Testis (tissue), 5 donors: ENCODE data around the gene MACROD2. TPM values are rescaled to one million over a fixed set of nuclear protein-coding genes. Genes with fewer than 3 reads are reported as not detected.

Experiments
- DNase-seq: peaks from one replicate; pipeline ENCODE4 v3.0.0-alpha.2; 2019
- H3K27ac ChIP-seq, 2 donors: fragments of 200-600 bp; sonication (generic); one replicate each; pipeline ENCODE4 v1.5.1; 2019
- H3K27me3 ChIP-seq: fragments of 200-600 bp; sonication (generic); one replicate; pipeline ENCODE4 v1.5.1; 2019
- H3K36me3 ChIP-seq: fragments of 200-600 bp; sonication (generic); one replicate; pipeline ENCODE4 v1.5.1; 2017; ENCODE audit warnings: low read depth; ENCODE audit errors: missing control alignments
- H3K4me1 ChIP-seq: fragments of 200-600 bp; sonication (generic); one replicate; pipeline ENCODE4 v1.5.1; 2019
- H3K4me3 ChIP-seq, 2 donors: fragments of 200-600 bp; sonication (generic); one replicate each; pipeline ENCODE4 v1.5.1; 2017 to 2019
- H3K9me3 ChIP-seq: fragments of 200-600 bp; sonication (generic); one replicate; pipeline ENCODE4 v1.5.1; 2017
- POLR2A ChIP-seq: fragments of 450-650 bp; IDR thresholded peaks from one replicate; pipeline ENCODE4 v1.6.1; 2017; ENCODE audit warnings: antibody characterized with exemption, mild to moderate bottlenecking, moderate library complexity
- WGBS, 2 donors: methylation state at CpG; one replicate each; pipeline ENCODE4 v1.1.5; 2018; 5-methylcytosine and 5-hydroxymethylcytosine counted together
- intact Hi-C: fragments of 100-400 bp; cut with DNase I; formaldehyde crosslinking; loops from one replicate; pipeline ENCODE4 v1.15.1; 2023; ENCODE audit warnings: low total_unique reads
- long read RNA-seq, 2 donors: transcript quantifications; one replicate each; lab custom pipeline, GENCODE V29; 2026
- polyA plus RNA-seq: library from polyadenylated mRNA; stranded (reverse); fragments of 350-450 nt; fragmentation: Illumina TruSeq; extraction: RNeasy Lipid Tissue Mini Kit (QIAGEN cat#74804); gene quantifications from one replicate; pipeline ENCODE4 v1.2.3, GENCODE V29; 2014; ENCODE audit warnings: low read depth, low replicate concordance; ENCODE audit not compliant: insufficient read depth
- total RNA-seq, 2 donors: library from RNA; depleted of rRNA; stranded (reverse); fragments of >200 nt; gene quantifications; one replicate each; pipeline ENCODE4 v1.2.3, GENCODE V29; 2016
- TF ChIP-seq, protein P1 (sequence below), 3 experiments: fragments of 450-650 bp in 2 of 3; fragments of 200-600 bp in 1 of 3; sonication (generic) in 1 of 3; IDR thresholded peaks; one replicate each; pipeline ENCODE4 v1.5.1; 2016 to 2019; ENCODE audit warnings: antibody characterized with exemption in 3 of 3, mild to moderate bottlenecking in 2 of 3, moderate library complexity in 1 of 3

MACROD2 gene
- total RNA-seq (10 to 100 TPM; 16.8 to 20.6 TPM), polyA plus RNA-seq (12.6 TPM)
- long read RNA-seq, donor 1, result 0 reads
- long read RNA-seq, donor 2, result 0 reads

DNA sequence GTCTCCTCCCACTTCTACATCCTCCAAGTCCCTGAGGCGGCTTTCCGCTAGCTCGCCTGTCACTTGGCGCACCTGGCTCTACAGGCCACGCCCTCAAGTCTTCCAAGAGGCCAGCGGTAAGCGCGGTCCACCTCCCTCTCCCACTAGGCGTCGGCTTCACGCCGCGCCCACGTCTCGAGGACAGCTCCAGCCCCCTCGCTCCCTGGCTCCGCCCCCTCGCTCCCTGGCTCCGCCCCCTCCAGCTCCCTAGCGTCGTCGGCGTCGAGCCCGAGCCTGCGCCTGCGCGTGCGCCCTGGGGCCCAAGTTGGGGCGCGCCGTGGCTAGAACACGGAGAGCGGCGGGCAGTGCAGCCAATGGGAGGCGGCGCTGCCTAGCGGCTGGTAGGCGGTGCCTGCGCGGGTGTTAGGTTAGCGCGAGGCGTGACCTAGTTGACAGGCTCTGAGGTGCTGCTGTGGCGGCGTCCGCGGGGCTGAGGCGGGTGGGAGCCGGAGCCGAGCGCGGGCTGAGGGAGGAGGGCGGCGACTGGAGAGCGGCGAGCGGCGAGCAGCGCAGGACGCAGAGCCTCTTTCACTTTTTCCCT, at the start of gene MACROD2:
MACROD2 (plus strand) TSS at position 431 of the 580 bp plus-strand sequence.
- H3K27me3 ChIP-seq, result no peaks in the 10 kb centered on the region
- intact Hi-C loops, result no loop called here
- no peak for TF ChIP-seq POLR2A
- TF ChIP-seq, protein P1, sequence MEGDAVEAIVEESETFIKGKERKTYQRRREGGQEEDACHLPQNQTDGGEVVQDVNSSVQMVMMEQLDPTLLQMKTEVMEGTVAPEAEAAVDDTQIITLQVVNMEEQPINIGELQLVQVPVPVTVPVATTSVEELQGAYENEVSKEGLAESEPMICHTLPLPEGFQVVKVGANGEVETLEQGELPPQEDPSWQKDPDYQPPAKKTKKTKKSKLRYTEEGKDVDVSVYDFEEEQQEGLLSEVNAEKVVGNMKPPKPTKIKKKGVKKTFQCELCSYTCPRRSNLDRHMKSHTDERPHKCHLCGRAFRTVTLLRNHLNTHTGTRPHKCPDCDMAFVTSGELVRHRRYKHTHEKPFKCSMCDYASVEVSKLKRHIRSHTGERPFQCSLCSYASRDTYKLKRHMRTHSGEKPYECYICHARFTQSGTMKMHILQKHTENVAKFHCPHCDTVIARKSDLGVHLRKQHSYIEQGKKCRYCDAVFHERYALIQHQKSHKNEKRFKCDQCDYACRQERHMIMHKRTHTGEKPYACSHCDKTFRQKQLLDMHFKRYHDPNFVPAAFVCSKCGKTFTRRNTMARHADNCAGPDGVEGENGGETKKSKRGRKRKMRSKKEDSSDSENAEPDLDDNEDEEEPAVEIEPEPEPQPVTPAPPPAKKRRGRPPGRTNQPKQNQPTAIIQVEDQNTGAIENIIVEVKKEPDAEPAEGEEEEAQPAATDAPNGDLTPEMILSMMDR (IDR thresholded peaks at IDR 0.05), result peak in 1 of 3 experiments; percentile 15
- 1 to 2% methylated on average over 18 to 53 of the region's 61 CpGs for WGBS, 2 donors
- no peaks in the 10 kb centered on the region for H3K36me3 ChIP-seq
- H3K4me1 ChIP-seq, result no peaks in the 10 kb centered on the region
- no peaks in the 10 kb centered on the region for H3K9me3 ChIP-seq
- H3K27ac ChIP-seq, result peak within 1 kb of the TSS; percentile 22 to 72
- peak within 1 kb of the TSS; percentile 77 to 90 for H3K4me3 ChIP-seq
- DNase-seq, result peak; percentile 96

DNA sequence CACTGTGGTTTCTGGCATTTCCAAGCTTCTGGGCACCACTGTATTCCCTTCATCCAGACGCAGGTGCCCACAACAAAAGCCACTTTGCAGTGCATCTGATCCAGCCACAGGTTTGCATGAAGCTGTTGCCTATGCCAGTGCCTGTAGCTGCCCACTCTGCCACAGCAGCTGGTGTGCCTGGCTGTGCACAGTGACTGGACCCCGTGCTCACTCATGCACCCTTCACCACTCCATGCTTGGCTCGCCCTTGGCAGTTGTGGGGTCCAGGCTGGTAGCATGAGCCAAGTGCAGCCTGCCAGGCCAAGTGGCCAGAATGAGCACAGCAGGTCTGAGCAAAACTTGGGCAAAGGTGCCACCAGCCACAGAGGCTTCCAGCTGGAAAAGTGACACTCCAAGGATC, 47.6 kb upstream of the MACROD2 start:
- no peak overlapping the region for H3K4me3 ChIP-seq
- H3K27me3 ChIP-seq, result no peaks in the 10 kb centered on the region
- no peaks in the 10 kb centered on the region for H3K36me3 ChIP-seq
- intact Hi-C loops, result no loop called here
- H3K4me1 ChIP-seq, result no peaks in the 10 kb centered on the region
- DNase-seq, result no peak
- TF ChIP-seq, protein P1 (IDR thresholded peaks at IDR 0.05), result no peak
- no peak for TF ChIP-seq POLR2A
- WGBS, 2 donors, result 94 to 100% methylated on average over 1 to 3 of the region's 3 CpGs
- H3K27ac ChIP-seq, result no peak overlapping the region
- no peaks in the 10 kb centered on the region for H3K9me3 ChIP-seq

DNA sequence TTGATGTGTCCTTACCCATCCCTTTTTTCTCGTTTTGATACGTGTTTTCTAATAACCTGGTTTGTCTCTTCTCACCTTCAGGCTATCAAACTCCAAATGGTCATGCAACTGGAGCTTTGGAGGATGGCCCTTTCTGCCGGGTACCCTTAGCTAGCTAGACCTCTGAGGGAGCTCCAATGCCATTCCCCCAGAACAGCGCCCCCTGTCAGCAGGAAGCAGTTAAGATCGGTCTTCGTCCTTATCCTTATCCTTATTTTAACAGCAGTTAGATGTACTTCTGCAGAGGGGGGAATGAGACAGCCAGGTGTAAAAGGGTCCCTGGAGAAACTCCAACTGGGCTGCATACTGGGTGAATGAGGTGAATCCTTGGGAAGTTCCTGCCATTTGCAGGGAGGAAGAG, 42.1 kb upstream of the MACROD2 start:
- no peaks in the 10 kb centered on the region for H3K36me3 ChIP-seq
- no peaks in the 10 kb centered on the region for H3K27me3 ChIP-seq
- no peaks in the 10 kb centered on the region for H3K4me1 ChIP-seq
- TF ChIP-seq POLR2A, result no peak
- TF ChIP-seq, protein P1 (IDR thresholded peaks at IDR 0.05), result no peak
- no peak overlapping the region for H3K4me3 ChIP-seq
- intact Hi-C loops, result no loop called here
- WGBS, 2 donors, result 61 to 62% methylated on average over 6 of the region's 6 CpGs
- no peaks in the 10 kb centered on the region for H3K9me3 ChIP-seq
- H3K27ac ChIP-seq, result no peak overlapping the region
- no peak for DNase-seq

DNA sequence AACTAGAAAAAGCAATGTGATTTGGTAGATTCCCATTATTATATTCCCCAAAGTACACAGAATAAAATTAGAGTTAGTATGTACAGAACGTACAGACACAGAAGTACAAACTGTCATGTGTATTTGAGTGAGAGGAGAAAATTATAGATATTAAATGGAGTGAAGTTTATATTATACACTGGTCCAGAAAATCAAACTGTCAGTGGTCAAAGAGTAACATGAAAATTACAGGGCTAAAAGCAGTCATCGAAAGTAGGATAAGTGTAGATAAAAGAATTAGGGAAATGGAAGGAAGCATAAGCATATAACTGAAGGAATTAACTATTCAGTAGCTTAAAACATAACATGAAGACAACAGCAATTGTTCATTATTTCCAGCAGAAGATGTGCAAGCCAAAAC, 35.2 kb upstream of the MACROD2 start:
- no peak for DNase-seq
- H3K27ac ChIP-seq, result no peak overlapping the region
- H3K4me3 ChIP-seq, result no peak overlapping the region
- H3K9me3 ChIP-seq, result no peaks in the 10 kb centered on the region
- H3K36me3 ChIP-seq, result no peaks in the 10 kb centered on the region
- no peaks in the 10 kb centered on the region for H3K4me1 ChIP-seq
- no peak for TF ChIP-seq POLR2A
- TF ChIP-seq, protein P1 (IDR thresholded peaks at IDR 0.05), result no peak
- intact Hi-C loops, result no loop called here
- H3K27me3 ChIP-seq, result no peaks in the 10 kb centered on the region
- WGBS, 2 donors, result 79 to 81% methylated on average over 2 of the region's 2 CpGs

DNA sequence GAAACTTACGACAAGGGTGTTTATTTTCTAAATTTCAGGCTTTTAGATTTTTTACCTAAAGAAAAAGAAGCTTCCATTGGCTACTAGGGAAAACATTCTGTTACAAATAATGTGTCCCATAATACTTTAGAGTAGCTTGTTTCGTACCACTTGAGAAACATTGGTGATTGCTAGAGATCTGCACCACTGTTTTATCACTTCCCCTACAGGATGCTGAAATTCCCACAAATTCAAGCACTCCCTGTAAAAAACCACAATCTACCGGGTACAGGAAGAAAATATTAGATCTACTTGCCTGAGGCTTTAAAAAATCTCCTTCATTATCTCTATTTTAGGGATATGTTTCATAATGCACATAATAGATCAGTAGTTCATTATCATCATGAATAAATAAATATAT, 34.8 kb upstream of the MACROD2 start:
- H3K4me1 ChIP-seq, result no peaks in the 10 kb centered on the region
- no peak overlapping the region for H3K4me3 ChIP-seq
- no peaks in the 10 kb centered on the region for H3K27me3 ChIP-seq
- H3K27ac ChIP-seq, result no peak overlapping the region
- intact Hi-C loops, result no loop called here
- WGBS, 2 donors, result 57 to 81% methylated on average over 3 of the region's 3 CpGs
- TF ChIP-seq POLR2A, result no peak
- TF ChIP-seq, protein P1 (IDR thresholded peaks at IDR 0.05), result no peak
- H3K36me3 ChIP-seq, result no peaks in the 10 kb centered on the region
- no peaks in the 10 kb centered on the region for H3K9me3 ChIP-seq
- DNase-seq, result no peak
